HepG2 (cell line): Measurements from ENCODE around the gene TEDC2.

ENCODE experiments used
- CTCF ChIP-seq: sonication (generic); formaldehyde crosslinking; IDR thresholded peaks from 2 replicates; pipeline ENCODE4 v1.5.0; 2020; ENCODE audit warnings: mild to moderate bottlenecking, missing genetic modification reagents, moderate library complexity
- ESRRA ChIP-seq: sonication (generic); formaldehyde crosslinking; IDR thresholded peaks from 2 replicates; pipeline ENCODE4 v1.5.1; 2020; ENCODE audit warnings: mild to moderate bottlenecking, low read depth, missing genetic modification reagents
- PAXIP1 ChIP-seq: sonication (generic); formaldehyde crosslinking; conservative IDR thresholded peaks from 2 replicates; pipeline ENCODE4 v1.4.0; 2020; ENCODE audit warnings: mild to moderate bottlenecking, missing genetic modification reagents, moderate library complexity
- SNAPC5 ChIP-seq: sonication (generic); formaldehyde crosslinking; IDR thresholded peaks from 2 replicates; pipeline ENCODE4 v1.8.1; 2023; ENCODE audit warnings: mild to moderate bottlenecking, missing genetic modification reagents, borderline replicate concordance
- SNRNP70 ChIP-seq: fragments of 200-400 bp; formaldehyde crosslinking; IDR thresholded peaks from 2 replicates; pipeline ENCODE4 v1.6.1; 2017; ENCODE audit warnings: mild to moderate bottlenecking, low read depth, low read length, moderate library complexity
- ZFP1 ChIP-seq: IDR thresholded peaks from 2 replicates; pipeline ENCODE4 v1.6.1; 2016
- ZKSCAN1 ChIP-seq: fragments of 150-350 bp; IDR thresholded peaks from 2 replicates; pipeline ENCODE4 v1.6.1; 2014; ENCODE audit warnings: low read length
- ZNF326 ChIP-seq: sonication (generic); formaldehyde crosslinking; IDR thresholded peaks from 2 replicates; pipeline ENCODE4 v1.4.0; 2020; ENCODE audit warnings: missing genetic modification reagents, borderline replicate concordance
- ZNF780A ChIP-seq: sonication (generic); formaldehyde crosslinking; IDR thresholded peaks from 2 replicates; pipeline ENCODE4 v1.8.0; 2022; ENCODE audit warnings: mild to moderate bottlenecking, missing genetic modification reagents, moderate library complexity

GRCh38 chr16:2425008-2425518 lies 34.8 kb upstream of the TEDC2 start:
- TF ChIP-seq CTCF, result no peak
- TF ChIP-seq ZNF326, result no peak
- no peak for TF ChIP-seq ZNF780A
- TF ChIP-seq PAXIP1 (CRISPR knock-in tag), result no peak
- no peak for TF ChIP-seq ZKSCAN1
- TF ChIP-seq SNAPC5 (CRISPR knock-in tag), result no peak
- TF ChIP-seq SNRNP70, result no peak
- no peak for TF ChIP-seq ESRRA (CRISPR knock-in tag)
- no peak for TF ChIP-seq ZFP1 (CRISPR knock-in tag)
